CD4-positive, CD25-positive, alpha-beta regulatory T cell (primary cell): ENCODE measurements around the gene SUPT4H1. TPM values are rescaled to one million over a fixed set of nuclear protein-coding genes. Genes with fewer than 3 reads are reported as not detected.

Source experiments
- ATAC-seq, 2 donors: fragments of 150-1000 bp; cut with Tn5 transposase; one replicate each; pipeline ENCODE4 v1.10.0; 2021; ENCODE audit warnings: low read depth in 2 of 2, moderate number of reproducible peaks in 2 of 2, moderate library complexity in 1 of 2
- DNase-seq, 3 donors: peaks; one replicate each; pipeline versions ENCODE4 v3.0.0 to v3.0.0-alpha.2; 2012 to 2022; ENCODE audit warnings: mixed read lengths in 1 of 3
- H3K27ac ChIP-seq: one replicate; pipeline ENCODE4 v1.7.0; 2013; ENCODE audit warnings: mild to moderate bottlenecking, low read length; ENCODE audit not compliant: insufficient read depth, poor library complexity, severe bottlenecking
- H3K27me3 ChIP-seq: one replicate; pipeline ENCODE4 v1.7.0; 2013; ENCODE audit warnings: low read length; ENCODE audit not compliant: control insufficient read depth, insufficient read depth
- H3K36me3 ChIP-seq: one replicate; pipeline ENCODE4 v1.7.0; 2013; ENCODE audit warnings: mild to moderate bottlenecking, low read length, moderate library complexity; ENCODE audit not compliant: control insufficient read depth, insufficient read depth
- H3K4me1 ChIP-seq: 2 replicates; pipeline ENCODE4 v1.7.0; 2013; ENCODE audit warnings: mild to moderate bottlenecking, low read length; ENCODE audit not compliant: insufficient read depth, control insufficient read depth, poor library complexity, severe bottlenecking
- H3K4me3 ChIP-seq: one replicate; pipeline ENCODE4 v1.7.0; 2013; ENCODE audit warnings: low read depth, mild to moderate bottlenecking, low read length, moderate library complexity
- H3K9me3 ChIP-seq, 2 experiments: 1 replicate in 1 of 2; 2 replicates in 1 of 2; pipeline ENCODE4 v1.7.0; 2013; ENCODE audit warnings: low read length in 2 of 2, mild to moderate bottlenecking in 1 of 2, moderate library complexity in 1 of 2; ENCODE audit not compliant: control insufficient read depth in 2 of 2
- H3K27ac Mint-ChIP-seq, 3 donors: one replicate each; pipeline ENCODE4 v1.8.0; 2020 to 2022; ENCODE audit warnings: mild to moderate bottlenecking in 3 of 3, mixed read lengths in 3 of 3, moderate library complexity in 2 of 3
- H3K27me3 Mint-ChIP-seq: one replicate; pipeline ENCODE4 v1.8.0; 2022; ENCODE audit warnings: mild to moderate bottlenecking, mixed read lengths
- H3K36me3 Mint-ChIP-seq: one replicate; pipeline ENCODE4 v1.8.0; 2020; ENCODE audit warnings: mixed read lengths
- H3K4me1 Mint-ChIP-seq, 4 donors: one replicate each; pipeline ENCODE4 v1.8.0; 2020 to 2022; ENCODE audit warnings: mixed read lengths in 4 of 4, mild to moderate bottlenecking in 1 of 4
- H3K4me3 Mint-ChIP-seq, 4 donors: one replicate each; pipeline ENCODE4 v1.8.0; 2020 to 2022; ENCODE audit warnings: mild to moderate bottlenecking in 4 of 4, mixed read lengths in 4 of 4, moderate library complexity in 3 of 4
- H3K9me3 Mint-ChIP-seq, 7 donors: one replicate each; pipeline ENCODE4 v1.8.0; 2020 to 2022; ENCODE audit warnings: mixed read lengths in 7 of 7, mild to moderate bottlenecking in 3 of 7, moderate library complexity in 2 of 7
- polyA plus RNA-seq, 4 donors: library from polyadenylated mRNA; unstranded; fragments of 300-500 nt; fragmentation: Illumina TruSeq; gene quantifications; one replicate each; pipeline ENCODE4 v1.2.3, GENCODE V29; 2021
- total RNA-seq: library from RNA; stranded (reverse); gene quantifications from one replicate; pipeline ENCODE4 v1.2.3, GENCODE V29; 2022

Gene SUPT4H1
- total and polyA plus RNA-seq, 5 donors from 2014 or later: 52.6 to 177 (median 126) TPM

DNA sequence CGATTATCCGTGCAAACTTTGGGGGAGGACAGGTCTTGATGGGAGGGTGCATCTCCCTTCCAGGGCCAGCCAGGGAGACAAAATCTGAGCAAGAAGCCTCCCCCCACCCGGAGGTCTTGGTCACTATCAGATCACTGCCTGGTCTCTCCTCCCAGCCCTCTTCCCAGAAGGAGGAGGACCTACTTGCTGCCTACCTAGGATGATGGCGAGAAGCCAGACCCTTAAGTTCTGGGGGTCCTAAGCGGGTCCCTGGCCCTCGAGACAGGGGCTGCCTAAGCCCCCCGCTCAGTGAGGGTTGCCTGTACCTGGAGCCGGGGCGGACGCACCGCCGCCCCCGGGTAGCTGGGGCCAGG, 28.0 kb downstream of the SUPT4H1 start:
- Histone ChIP-seq H3K4me3 (no peak overlapping the region), H3K9me3 (no peaks in the 10 kb centered on the region), H3K27ac (no peak overlapping the region), H3K36me3 (peaks cover 2% of the 10 kb centered on the region), H3K4me1 (peaks cover 43% of the 10 kb centered on the region), H3K27me3 (no peaks in the 10 kb centered on the region)
- H3K27ac Mint-ChIP-seq: no peak overlapping the region
- H3K4me1 Mint-ChIP-seq: peaks cover 0 to 54% (median 22%) of the 10 kb centered on the region in 4 donors
- peak overlapping the region in 1 of 4 donors; percentile 29 for H3K4me3 Mint-ChIP-seq
- no peak for ATAC-seq
- peaks cover 0 to 2% (median 0%) of the 10 kb centered on the region in 7 donors for H3K9me3 Mint-ChIP-seq
- no peaks in the 10 kb centered on the region for H3K27me3 Mint-ChIP-seq
- no peak for DNase-seq
- peaks cover 10% of the 10 kb centered on the region for H3K36me3 Mint-ChIP-seq

- Mint-ChIP-seq H3K9me3 (peaks cover 0 to 1% (median 0%) of the 10 kb centered on the region in 7 donors), H3K4me1 (peaks cover 0 to 51% (median 21%) of the 10 kb centered on the region in 4 donors), H3K4me3 (peak overlapping the region in 1 of 4 donors; percentile 29), H3K27me3 (no peaks in the 10 kb centered on the region), H3K36me3 (peaks cover 10% of the 10 kb centered on the region), H3K27ac (no peak overlapping the region)
- Histone ChIP-seq H3K27me3 (no peaks in the 10 kb centered on the region), H3K4me3 (no peak overlapping the region), H3K27ac (no peak overlapping the region), H3K4me1 (peaks cover 38% of the 10 kb centered on the region), H3K36me3 (peaks cover 2% of the 10 kb centered on the region), H3K9me3 (no peaks in the 10 kb centered on the region)
- ATAC-seq (no peak), DNase-seq (peak in 1 of 3 donors; percentile 12)
Measured at GRCh38 chr17:58323366-58324055, 28.5 kb downstream of the SUPT4H1 start.

- no peaks in the 10 kb centered on the region for H3K27me3 Mint-ChIP-seq
- H3K36me3 Mint-ChIP-seq: peaks cover 10% of the 10 kb centered on the region
- peaks cover 2% of the 10 kb centered on the region for H3K36me3 ChIP-seq
- H3K27ac ChIP-seq: no peak overlapping the region
- H3K4me3 Mint-ChIP-seq: no peak overlapping the region
- H3K4me1 Mint-ChIP-seq: peaks cover under 1 to 51% (median 20%) of the 10 kb centered on the region in 4 donors
- no peaks in the 10 kb centered on the region for H3K27me3 ChIP-seq
- DNase-seq (no peak), ATAC-seq (no peak)
- no peaks in the 10 kb centered on the region for H3K9me3 ChIP-seq
- peaks cover 36% of the 10 kb centered on the region for H3K4me1 ChIP-seq
- H3K9me3 Mint-ChIP-seq: peaks cover 0 to 1% (median 0%) of the 10 kb centered on the region in 7 donors
- H3K4me3 ChIP-seq: no peak overlapping the region
- no peak overlapping the region for H3K27ac Mint-ChIP-seq
Measured at GRCh38 chr17:58322581-58323185, 29.3 kb downstream of the SUPT4H1 start.

DNA sequence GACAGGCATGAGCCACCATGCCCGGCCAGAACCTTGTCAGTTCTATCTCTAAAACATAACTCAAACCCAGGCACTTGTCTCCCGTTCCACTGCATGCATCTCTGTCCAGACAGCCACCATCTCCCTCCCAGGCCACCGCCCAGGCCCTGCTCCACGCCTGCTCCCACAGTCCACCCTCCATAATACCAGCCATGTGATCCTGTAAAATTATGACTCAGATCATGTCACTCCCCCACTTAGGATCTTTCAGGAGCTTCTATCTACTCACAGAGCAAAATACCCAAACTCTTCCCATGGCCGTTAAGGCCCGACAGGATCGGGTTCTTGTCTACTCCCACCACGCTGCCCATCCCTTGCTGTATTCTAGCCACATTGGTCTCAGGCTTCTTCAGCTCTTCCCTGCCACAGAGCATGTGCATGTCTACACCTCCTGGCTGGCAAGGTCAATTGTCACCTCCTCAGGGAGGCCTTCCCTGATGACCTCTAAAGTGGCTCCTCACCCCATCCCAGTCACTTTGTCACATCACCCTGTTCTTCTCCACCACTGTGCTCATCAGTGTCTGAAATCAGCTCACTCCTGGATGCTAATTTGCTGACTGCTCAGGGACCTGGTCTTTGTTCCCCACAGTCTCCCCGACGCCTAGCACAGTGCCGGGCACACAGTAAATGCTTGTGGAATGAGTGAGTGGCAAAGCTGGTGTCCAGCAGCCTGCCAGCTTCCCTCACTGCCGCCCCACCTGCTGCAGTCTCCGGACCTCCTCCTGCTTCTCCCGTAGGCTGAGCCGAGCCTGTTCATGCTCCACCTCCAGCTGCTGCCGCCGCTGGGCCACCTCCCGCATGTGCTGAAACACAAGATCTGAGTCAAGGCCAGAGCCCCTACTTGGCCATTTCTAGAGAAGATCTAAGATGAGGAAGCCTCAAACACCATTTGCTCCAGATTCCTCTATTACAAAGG, 30.2 kb downstream of the SUPT4H1 start:
- H3K36me3 ChIP-seq: peaks cover 2% of the 10 kb centered on the region
- Mint-ChIP-seq H3K4me1 (peaks cover 7 to 52% (median 22%) of the 10 kb centered on the region in 4 donors), H3K27ac (peak overlapping the region; percentile 76 to 97 (median 82)), H3K36me3 (peaks cover 10% of the 10 kb centered on the region), H3K27me3 (no peaks in the 10 kb centered on the region), H3K4me3 (peak overlapping the region in 1 of 4 donors; percentile 33), H3K9me3 (no peaks in the 10 kb centered on the region)
- H3K9me3 ChIP-seq: no peaks in the 10 kb centered on the region
- H3K4me1 ChIP-seq: peaks cover 36% of the 10 kb centered on the region
- no peak overlapping the region for H3K4me3 ChIP-seq
- DNase-seq (no peak), ATAC-seq (no peak)
- H3K27me3 ChIP-seq: no peaks in the 10 kb centered on the region
- no peak overlapping the region for H3K27ac ChIP-seq

GRCh38 chr17:58320570-58321323, 31.3 kb downstream of the SUPT4H1 start:
- peak in 1 of 3 donors; percentile 0 for DNase-seq
- H3K36me3 Mint-ChIP-seq: peaks cover 10% of the 10 kb centered on the region
- no peak overlapping the region for H3K4me3 Mint-ChIP-seq
- H3K4me1 Mint-ChIP-seq: peaks cover 7 to 42% (median 17%) of the 10 kb centered on the region in 4 donors
- no peaks in the 10 kb centered on the region for H3K9me3 ChIP-seq
- peak overlapping the region; percentile 9 to 76 (median 12) for H3K27ac Mint-ChIP-seq
- H3K27me3 ChIP-seq: no peaks in the 10 kb centered on the region
- no peaks in the 10 kb centered on the region for H3K27me3 Mint-ChIP-seq
- no peak for ATAC-seq
- peaks cover 26% of the 10 kb centered on the region for H3K4me1 ChIP-seq
- H3K4me3 ChIP-seq: no peak overlapping the region
- H3K27ac ChIP-seq: no peak overlapping the region
- no peaks in the 10 kb centered on the region for H3K9me3 Mint-ChIP-seq
- H3K36me3 ChIP-seq: peaks cover 2% of the 10 kb centered on the region

DNA sequence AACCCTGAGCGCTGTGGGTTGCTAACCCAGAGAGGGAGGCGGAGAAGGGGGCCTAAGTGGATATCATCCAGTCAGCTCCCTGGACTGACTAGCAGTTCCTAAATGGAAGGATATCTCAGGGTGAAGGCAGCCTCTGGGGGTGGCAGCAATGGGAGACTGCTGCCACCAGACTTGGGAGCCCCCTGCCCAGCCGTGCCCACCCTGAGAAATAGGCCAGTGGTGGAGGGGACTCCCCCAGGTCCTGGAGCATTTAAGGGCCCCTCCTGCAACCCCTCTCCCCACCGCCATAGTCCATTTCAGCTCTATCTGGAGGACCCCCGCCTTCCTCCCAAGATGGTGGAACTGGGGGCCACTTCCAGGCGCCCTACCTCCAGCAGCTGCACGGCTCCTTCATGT, 31.8 kb downstream of the SUPT4H1 start:
- DNase-seq (peak in 1 of 3 donors; percentile 0), ATAC-seq (no peak)
- Histone ChIP-seq H3K4me3 (no peak overlapping the region), H3K27ac (no peak overlapping the region), H3K4me1 (peaks cover 20% of the 10 kb centered on the region), H3K9me3 (no peaks in the 10 kb centered on the region), H3K27me3 (no peaks in the 10 kb centered on the region), H3K36me3 (peaks cover 2% of the 10 kb centered on the region)
- Mint-ChIP-seq H3K4me3 (no peak overlapping the region), H3K36me3 (peaks cover 14% of the 10 kb centered on the region), H3K9me3 (no peaks in the 10 kb centered on the region), H3K4me1 (peaks cover 7 to 37% (median 15%) of the 10 kb centered on the region in 4 donors), H3K27me3 (no peaks in the 10 kb centered on the region), H3K27ac (peak overlapping the region in 2 of 3 donors; percentile 9 to 67)
